Stimulated activated CD8-positive, alpha-beta memory T cell treated with anti-CD3 and anti-CD28 coated beads, Interleukin-7, amount 100 ng/mL, for 24 hours (primary cell): Measurements from ENCODE around the gene PRR9.
"Not testable (repeated sequence)": the region's sequence is repeated elsewhere in the genome, so short reads cannot be mapped to it uniquely, and the experiment has no call there.

Source experiments
- DNase-seq: peaks from one replicate; pipeline ENCODE4 v3.0.0-alpha.2; 2020; ENCODE audit warnings: low read depth

Gene PRR9, protein sequence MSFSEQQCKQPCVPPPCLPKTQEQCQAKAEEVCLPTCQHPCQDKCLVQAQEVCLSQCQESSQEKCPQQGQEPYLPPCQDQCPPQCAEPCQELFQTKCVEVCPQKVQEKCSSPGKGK

DNA sequence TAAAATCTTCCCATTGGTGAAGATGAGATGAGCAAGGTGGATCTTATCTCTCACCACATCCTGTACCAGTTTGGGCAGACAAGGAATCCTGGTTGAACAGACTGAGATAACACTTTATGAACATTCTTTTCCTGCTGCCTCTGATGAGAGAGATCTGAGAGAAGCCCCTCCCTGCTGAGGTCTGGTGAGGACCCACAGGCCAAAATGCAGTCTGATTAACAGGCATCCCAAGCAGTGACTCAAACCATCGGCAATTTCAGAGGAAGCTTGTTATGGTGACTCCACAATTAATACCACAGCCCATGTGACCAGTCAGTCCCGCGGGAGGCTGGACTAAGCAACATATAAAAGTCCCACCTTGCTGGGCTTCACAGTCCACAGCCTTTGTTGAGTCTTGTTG is at the start of gene PRR9:
PRR9 (plus strand) TSS at position 373 of the 400 bp plus-strand sequence. CDS start 561 bp downstream, outside the sequence.
- no peak for DNase-seq

DNA sequence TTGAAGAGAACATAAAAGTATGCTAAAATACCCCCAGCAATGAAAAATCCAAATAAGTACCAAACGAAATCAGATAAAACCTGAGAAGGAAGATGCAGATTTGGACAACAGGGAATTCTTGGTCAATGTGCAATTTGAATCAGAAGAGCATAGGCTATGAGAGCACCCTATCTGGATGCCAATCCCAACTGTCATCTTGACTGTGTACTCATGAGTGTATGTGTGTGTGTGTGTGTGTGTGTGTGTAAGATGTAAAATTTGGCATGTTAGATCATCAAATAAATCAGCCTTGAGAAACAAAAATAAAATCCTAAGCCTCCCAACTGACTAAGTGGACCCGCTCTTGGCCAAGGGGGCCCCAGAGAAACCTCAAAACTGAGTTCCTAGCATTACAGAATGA is 48.7 kb upstream of the PRR9 start:
- no peak for DNase-seq

DNA sequence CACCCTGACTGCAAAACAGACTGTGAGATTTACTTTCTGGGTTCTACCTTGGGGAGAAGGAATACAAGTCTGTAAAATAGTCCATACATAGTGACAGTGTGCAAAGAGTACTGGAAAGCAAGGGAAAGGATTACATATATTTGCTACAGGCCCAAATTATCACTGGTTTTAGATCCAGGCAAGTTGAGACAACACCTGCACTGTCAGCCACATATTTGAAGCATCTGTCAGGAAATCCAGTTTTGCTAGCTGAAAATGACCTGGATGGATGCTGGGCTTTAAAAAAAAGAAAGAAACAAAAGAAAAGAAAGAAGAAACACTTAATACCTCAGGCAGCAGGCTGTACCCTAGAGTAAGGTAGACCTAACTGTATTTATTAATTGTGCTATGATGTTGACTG is 42.8 kb upstream of the PRR9 start:
- DNase-seq: no peak

DNA sequence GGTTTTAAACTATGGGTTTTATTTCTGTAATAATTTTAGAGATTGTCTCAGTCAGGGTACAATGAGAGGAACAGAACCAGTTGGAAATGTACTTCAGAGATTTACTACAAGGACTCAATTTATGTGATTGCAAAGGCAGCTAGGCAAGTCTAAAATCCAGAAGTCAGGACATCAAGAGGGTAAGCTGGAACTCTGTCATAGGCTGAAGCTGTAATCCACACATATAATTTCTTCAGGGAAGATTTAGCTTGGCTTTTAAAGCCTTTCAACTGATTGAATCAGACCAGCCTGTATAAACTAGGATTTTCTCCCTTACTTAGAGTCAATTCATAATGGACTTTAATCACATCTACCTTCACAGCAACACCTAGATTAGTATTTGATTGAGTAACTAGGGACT is 38.5 kb upstream of the PRR9 start:
- no peak for DNase-seq

DNA sequence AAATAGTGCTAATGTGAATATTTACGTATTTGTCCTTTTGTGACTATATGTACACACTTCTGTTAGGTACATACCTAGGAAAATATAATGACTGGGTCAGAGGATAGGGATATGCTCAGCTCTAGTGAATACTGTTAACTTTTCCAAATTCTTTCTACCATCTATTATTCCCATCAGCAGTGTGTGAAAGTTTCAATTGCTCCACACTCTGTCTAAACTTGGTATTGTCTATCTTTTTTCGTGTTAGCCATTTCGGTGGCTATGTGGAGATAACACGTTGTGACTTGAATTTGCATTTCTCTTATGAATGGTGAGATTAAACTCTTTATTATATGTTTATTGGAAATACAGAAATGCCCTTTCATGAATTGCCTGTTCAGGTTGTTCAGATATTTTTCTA is 36.8 kb upstream of the PRR9 start:
- no peak for DNase-seq

DNA sequence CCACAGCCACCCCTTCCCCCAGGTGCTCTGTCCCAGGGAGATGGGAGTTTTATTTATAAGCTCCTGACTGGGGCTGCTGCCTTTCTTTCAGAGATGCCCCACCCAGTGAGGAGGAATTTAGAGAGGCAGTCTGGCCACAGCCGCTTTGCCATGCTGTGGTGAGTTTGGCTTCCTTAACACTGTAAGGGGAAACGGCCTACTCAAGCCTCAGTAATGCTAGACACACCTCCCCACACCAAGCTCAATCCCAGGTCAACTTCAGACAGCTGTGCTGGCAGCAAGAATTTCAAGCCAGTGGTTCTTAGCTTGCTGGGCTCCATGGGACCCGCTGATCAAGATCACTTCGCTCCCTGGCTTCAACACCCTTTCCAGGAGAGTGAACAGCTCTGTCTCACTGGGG is 29.1 kb upstream of the PRR9 start:
- DNase-seq: not testable (repeated sequence)

DNA sequence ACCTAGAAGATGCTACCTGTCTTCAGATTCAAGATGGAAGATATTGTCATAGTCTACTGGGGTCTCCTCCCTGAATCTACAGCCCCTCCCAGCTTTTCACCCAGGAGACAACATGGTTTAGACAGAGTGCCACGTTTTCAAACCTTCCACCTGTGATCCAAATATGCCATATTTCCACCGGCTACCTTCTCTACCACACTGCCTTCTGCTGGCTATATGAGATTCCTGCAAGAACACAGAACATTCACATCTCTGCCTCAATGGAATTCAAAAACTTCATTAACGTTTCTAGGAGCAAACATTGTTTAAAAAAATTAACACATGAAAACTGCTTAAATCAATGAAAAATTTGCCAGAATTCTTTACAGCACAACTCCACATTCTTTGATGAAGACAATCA is 27.0 kb upstream of the PRR9 start:
- no peak for DNase-seq

DNA sequence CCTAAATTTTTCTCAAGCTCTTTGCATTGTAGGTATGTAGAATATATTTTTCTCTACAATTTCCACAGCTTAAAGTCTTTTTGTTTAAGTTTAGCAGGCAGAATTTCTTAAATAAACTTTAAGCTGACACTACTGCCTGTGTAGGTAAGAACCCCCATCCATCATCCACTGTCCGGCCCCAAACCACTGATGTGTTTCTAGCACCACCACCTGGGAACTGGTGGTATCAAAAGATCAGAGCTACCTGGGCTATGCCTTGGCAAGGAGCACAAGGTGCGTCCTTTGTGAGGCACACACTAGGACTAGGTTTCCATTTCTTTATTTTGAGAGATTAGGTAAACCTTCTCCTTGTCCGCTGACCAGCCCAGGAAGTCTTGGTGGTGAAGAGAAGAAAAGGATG is 24.7 kb upstream of the PRR9 start:
- no peak for DNase-seq

DNA sequence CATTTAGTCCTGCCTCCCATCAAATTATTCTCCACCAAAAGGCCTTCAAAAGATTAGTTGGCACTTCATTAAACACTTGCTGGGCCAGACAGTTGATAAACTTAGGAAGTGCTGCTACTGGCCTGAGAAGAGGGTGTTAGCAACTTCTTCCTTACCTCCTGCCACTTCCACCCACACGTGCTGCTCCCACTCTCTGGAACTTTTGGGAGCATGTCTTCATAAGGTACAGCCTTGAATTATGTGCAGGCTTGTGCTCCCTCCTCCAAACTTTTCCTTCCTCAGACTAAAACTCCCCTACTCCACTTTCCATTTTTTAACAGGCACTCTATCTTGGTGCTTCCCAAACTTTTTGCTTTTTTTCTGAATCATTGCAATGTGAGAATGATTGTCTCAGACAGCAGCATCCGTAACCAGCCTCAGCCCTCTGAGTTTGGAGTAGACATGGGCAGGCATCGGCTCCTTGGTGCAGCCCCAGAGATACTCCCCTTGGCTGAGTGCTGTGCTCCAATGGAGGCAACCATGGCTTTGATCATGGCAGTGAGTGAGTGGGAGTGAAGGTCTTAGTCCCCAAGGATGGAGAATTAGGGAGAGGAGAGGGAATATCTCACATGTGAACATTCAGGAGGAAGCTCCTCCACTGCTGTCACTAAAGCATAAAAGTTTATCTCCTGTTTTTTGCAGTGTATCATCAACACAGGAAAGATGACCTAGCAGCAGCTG is 22.9 kb upstream of the PRR9 start:
- DNase-seq: no peak

DNA sequence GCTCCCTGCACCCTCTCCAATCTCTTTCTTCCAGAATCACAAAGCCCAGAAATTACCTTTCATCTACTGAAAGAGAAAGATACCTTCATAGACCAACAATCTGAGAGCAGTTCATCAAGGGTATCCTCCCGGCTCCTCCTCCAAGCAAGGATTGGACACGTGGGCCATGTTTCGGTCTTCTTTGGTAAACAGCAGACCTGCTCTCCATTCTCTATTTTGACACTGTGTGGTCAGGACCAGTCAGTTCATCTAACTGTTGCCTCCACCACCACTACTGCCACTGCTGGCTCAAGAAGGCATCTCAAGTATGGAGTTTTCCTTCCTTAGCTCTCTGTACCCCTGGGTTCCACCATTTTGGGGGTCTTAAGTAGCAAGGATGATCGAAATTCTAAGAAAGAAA is 22.2 kb upstream of the PRR9 start:
- DNase-seq: no peak

DNA sequence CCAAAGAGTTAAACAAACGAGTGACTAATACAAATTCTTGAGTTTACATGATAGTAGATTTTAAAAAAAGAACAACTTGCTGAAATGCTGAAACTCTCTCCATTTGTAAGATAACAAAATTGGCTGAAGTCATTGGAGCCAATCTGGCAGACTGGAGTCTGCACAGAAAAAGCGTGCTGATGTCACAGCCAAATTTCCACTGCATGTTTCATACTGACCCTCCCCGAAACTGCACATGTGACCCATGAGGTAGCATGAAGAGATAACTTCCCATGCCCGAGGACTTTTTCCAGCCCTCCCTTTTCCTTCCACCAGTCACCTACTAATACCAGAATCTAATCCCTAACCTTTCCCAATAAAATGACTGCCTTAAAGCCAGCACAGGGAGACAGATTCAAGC is 15.4 kb upstream of the PRR9 start:
- no peak for DNase-seq

DNA sequence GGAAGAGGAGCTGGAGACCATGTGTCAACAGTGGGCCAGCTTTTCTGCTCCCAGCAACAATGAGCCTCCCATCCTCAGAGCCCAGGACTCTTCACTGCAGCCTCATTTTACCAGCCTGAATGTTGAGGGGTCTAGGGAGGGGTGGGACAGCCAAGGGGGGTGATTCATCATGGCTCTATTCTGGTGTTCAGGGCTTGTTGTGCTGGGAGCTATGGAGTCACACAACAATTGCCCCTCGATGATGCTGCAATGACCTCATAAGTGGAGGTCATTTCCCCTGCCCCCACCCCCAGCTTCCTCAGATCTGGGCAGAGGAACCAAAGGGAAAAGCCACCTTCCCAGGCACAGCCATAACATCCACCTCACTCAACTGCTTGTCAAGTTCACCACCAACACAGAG is 14.3 kb upstream of the PRR9 start, which contains the start of gene LELP1:
LELP1 (plus strand) TSS at position 301 of the 400 bp plus-strand sequence. CDS start 1,278 bp downstream, outside the sequence.
- no peak for DNase-seq

DNA sequence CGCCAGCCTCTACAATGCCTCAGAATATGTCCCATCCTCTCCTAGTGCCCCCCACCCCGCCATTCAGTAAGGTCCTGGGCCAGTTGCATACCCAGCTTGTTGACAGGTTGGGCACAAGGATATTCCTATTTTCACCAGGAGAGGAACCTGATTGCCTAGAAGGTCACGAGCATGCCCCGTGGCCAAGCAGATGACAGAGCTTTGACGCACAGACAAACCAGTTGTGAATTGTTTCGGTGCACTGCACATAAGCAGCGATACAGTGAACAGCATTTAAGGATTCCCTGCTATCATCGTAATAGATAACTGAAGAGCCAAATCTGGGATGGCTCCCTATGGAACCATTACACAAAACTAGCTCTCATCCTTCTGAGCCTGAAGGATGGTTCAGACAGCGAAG is 10.8 kb upstream of the PRR9 start:
- no peak for DNase-seq

DNA sequence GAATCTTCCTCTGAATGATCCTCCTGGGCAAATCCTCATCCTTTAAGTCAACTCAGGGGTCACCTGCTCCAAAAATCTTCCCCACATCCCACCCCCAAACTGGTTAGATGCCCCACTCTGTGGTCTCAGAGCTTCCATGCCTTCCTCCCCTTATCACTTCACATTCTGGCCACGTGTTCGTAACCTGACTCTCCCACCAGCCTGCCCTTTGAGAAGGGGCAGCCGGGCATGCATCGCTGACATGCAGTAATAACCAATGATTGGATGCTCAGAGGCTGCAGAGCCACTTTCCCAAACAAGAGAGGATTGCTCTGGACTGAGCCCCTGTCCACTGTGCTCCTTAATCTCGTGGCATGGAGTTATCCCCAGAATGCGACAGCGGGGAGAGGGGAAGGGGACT is 7.2 kb upstream of the PRR9 start:
- DNase-seq: no peak

DNA sequence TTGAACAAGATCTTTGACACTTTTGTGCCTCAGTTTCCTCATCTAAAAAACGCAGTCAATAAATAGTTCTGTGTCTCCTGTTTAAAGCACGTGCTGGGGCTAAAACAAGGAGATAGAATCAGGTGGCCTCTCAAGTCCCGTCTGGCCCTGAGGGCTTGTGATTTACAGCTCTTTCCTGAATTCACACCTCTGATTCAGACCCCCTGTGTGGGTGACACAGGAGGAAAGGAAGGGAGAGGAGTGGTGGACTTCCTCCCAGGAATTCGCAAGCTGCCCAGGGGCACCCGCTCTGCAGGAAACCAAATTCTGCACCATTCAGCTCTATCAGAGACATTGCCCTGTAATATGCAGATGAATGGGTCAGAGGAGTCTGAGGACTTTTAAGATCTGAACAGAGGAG is 5.2 kb upstream of the PRR9 start:
- no peak for DNase-seq

DNA sequence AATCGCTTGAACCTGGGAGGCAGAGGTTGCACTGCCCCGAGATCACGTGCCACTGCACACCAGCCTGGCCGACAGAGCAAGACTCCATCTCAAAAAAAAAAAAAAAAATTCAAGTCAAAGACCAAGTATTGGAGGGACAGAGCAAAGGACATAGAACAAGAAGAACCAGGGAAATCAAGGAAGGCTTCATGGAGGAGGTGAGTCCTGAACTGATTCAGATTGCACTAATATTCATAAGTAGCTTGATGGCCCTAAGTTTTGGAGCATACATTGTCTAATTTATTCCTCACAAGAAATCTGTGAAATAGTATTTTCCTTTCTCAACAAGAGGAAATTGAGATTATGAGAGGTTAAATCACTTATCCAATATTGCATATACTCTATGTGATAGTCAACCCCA is 3.9 kb upstream of the PRR9 start:
- DNase-seq: no peak

DNA sequence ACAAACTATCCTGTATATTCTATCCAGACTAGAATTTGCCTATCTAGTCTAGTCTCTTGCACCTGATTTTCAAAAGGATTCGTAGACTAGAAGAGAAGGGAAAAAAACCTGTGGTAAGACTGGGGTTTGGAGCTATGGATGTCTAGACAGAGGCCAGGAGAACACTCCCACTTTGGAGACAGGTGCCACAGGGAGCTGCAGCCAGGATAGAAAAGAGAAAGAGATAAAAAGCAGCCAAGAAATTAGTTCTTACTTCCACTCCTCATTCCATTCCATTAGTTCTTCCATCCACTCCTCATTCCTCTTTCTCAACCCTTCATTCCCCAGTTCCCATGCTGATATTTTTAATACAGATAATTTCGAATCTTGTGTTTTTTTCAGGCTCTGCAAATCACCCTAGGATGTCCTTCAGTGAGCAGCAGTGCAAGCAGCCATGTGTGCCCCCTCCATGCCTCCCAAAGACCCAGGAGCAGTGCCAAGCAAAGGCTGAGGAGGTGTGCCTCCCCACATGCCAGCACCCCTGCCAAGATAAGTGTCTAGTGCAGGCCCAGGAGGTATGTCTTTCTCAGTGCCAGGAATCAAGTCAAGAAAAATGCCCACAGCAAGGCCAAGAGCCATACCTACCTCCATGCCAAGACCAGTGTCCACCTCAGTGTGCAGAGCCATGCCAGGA is 496 bp downstream of the PRR9 start:
- DNase-seq: no peak

DNA sequence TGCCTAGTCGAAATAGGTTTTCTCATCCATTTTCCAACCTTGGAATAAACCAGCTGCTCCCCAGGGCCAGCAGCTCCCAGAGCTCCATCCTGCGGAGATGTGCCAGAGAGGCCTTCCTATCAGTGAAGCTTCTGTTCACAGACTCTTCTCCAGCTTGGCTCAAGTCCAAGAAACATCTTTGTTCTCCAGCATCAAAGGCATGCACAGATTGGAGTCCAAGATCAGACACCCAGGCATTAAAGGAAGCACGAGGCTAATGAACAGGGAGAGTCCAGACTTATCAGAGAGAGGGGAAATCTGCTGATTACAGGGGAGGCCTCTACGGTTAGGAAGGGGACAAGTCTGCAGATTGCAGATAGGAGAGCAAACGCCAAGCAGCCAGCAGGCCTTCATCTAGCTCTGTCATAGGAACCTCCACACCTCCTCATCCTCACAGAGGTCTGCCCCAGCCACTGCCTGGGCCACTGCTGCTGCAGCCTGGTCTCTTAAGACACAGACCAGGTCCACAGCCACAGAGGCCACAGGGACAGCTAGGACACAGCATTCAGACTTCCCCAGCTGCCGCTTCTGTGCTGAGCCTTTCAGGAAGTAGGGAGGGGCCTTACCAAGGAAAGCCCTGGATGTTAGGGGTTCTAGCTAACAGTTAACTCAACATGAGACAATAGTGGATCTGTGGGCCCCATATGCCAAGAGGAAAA is 3.4 kb downstream of the PRR9 start:
- no peak for DNase-seq

DNA sequence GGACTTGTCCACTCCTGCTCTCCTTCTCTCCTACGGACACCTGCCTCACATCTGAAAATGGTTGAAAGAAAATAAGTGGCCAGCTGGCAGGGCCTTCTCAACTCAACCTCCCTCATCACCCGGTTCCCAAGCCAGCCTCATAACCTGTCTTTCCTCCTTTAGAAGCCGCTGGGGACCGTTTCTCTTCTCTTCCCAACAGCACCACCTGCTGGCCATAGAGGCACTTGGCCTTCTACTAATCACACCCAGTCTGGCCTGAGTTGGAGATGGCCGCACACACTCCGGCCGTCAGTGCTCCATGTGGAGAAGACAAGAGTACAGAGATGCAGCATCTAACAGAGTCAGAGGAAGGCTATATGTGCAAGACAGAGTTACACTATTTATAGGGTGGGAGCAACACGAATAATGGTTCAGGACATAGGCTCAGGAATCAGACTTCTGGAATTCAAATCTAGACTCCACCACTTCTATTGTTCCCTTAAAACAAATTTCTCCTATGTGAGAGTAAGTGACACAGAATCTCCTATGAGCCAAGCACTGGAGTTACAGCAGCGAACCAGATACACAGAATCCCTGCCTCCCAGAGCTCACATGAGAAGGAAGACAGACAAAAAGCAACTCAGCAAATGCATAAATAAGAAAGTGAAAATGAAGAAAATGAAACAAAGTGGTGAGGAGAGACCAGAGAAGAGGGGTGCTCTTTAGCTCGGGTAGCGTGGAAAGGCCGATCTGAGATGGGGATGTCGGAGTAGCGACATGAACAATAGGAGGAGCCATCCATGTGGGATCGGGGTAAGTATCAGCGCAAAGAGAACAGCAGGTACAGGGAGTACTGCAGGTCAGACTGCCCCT is 5.9 kb downstream of the PRR9 start:
- DNase-seq: peak; percentile 22

DNA sequence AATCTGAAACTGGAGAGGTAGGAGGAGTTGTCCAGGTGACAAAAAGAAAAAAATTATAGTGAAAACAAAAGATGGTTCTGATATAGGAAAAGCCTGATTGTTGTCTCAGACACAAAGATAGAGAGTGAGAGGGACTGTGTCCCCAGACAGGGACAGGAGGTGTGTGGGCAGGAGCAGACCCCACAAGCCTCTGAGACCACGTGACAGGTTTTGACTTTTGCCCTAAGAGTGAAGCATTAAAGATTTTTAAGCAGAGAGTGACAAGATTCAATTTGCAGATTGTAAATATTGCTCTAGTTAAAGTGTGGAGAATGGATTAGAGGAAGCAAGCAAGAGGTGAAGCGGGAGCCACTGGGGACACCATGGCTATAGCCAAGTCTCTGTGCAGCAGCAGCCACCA is 10.4 kb downstream of the PRR9 start:
- no peak for DNase-seq

DNA sequence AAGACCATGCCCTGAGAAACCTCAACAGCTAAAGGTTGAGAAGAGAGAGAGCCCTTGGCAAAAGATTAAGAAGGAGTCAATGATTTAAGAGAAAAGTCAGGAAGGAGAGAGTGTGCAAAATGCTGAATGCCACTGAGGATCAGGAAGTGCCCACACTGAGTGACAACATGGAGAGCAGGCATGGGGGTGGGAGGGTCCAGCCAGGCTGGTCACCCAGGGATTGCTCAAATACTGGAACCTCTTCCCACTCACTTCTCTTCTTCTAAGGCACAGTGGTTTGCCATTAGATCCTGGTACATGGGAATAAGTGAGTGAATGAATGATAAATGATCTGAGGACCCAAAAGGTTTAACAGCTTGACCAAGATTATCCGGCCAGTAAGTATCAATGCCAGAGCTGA is 11.1 kb downstream of the PRR9 start:
- DNase-seq: no peak
